ENCODE data around the gene CDC14B. TPM values are rescaled to one million over a fixed set of nuclear protein-coding genes. Genes with fewer than 3 reads are reported as not detected.
"Not testable (repeated sequence)": the region's sequence is repeated elsewhere in the genome, so short reads cannot be mapped to it uniquely, and the experiment has no call there.

The CDC14B gene
- total RNA-seq, 1 donor from 2014 or later, result 7.5 TPM

DNA sequence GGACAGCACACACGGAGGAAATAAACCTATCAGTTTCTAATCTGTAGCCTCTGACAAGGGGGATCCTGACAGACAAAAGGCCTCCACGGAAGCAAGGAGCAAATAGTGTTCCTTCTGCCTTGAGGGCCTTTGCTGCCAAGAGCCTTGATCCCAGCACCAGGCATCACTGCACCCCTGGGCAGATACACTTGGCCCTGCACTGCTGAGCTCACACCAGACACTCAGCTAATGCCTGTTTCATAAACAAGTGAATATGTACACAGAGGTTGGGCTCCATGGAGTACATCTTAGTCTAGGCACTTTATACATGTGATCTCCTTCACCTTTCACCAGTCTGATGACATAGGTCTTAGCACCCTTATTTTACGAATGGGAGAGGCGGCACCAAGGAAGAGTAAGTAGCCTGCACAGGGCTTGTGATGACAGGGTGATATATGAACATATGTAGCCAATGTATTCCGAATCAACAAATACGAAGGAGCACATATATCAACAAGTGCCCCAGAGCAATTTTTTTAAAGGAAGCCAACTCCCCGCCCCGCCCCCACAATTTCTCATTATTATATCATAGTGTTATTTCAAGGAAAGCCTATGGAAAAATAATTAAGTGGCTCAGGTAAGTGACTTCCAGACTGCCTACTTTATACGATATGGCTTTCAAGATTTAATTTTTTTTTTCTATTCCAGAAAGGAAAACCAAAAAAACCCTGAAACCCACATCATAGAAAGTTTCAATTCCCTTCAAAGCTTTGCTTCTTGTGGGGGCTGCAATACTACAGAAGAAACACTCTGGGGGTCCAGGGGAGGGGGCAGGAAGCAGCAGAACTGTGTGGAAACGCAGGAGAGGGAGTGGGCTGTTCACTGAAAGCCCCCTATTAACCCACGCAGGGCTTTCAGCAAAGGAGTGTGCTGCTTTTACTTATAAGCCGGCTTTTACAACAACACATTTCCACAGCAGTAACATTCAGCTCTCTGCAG, 32.0 kb downstream of the CDC14B start:
- DNase-seq (ENCODE audit: low read depth in 2 of 2), result no peak

DNA sequence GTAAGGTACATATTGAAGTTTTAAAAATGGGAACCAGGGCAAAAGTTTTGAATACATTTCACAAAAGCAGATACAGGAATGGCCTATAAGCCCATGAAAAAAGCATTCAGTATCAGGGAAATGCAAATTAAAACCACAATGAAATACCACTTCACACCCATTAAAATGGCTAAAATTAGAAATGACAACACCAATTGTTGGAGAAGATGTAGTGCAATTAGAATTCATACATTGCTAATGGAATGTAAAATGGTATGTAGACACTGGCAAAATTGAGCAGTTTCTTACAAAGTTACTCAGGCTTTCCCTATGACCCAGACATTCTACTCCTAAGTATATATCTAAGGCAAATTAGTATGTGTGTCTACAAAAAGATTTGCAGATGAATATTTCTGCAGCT, 34.2 kb downstream of the CDC14B start:
- no peak for DNase-seq (ENCODE audit: low read depth in 2 of 2)

DNA sequence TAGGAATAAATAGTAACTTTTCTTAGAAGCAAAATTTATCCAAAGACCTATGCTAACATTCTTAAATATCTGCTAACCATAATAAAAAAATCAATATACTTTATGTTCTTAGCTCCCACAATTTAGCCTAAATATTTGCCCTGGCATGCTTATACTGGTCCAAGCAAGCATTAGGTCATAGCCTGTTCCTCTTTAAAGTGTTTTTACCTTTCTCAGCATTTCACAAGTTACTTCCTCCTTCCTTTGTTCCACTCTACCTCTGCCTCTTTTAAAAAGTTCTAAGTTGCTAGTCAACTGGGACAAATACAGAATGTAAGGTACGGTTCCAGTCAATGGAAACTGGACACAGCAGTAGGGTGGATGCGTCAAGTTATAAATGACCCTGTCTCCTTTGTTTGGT, 37.4 kb downstream of the CDC14B start:
- DNase-seq (ENCODE audit: low read depth in 2 of 2), result not testable (repeated sequence)

DNA sequence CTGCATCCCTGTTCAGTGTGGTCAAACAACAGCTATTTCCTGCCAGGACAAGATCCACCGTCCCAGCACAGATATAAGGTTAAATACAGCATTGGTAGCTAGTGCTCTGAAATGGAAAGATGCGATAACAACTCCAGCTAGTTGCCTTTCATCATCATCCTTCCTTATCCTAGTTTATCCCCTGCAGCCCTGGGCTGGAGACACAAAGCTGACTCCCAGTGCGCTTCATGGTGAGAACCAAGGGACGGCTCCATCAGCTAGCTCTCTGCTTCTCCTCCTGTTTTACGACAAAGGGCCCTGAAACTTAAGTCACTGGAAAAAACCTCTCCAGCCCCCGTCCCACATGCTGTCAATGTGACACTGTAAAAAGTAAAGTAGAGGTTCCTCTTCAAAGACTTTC, 37.9 kb downstream of the CDC14B start:
- no peak for DNase-seq (ENCODE audit: low read depth in 2 of 2)

DNA sequence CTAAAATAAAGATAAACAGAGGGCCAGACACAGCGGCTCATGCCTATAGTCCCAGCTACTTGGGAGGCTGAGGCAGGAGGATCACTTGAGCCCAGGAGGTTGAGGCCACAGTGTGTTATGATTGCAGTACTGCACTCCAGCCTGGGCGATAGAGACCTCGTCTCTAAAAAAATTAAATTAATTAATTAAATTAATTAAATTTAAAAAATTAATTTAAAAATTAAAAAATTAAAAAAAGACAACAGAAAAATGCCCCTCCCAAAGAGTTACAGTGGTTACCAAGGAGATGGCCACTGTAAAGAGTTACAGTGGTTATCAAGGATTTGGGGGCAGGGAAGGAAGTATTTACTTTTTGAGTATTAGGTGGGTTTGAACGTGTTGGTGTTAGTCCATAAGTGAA, 38.3 kb downstream of the CDC14B start:
- DNase-seq (ENCODE audit: low read depth in 2 of 2), result no peak

DNA sequence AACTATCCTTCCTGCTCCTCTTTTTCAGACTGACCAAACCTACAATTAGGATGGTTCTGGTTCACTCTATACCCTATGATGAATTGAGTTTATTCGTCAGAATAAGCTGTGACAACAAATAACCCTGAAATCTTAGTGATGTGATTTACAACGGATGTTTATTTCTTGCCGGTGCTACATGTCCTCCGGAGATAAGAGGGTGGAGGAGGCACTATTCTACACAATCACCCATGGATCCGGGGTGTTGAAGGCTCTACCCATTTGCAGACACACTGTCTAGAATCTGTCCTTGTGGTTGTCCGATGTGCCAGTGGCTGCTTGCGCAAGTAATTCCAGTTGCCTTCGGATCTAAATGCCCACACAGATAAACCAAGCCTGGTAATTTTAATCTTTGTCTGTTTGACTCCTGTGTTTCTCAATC, 44.7 kb downstream of the CDC14B start:
- no peak for DNase-seq (ENCODE audit: low read depth in 2 of 2)

DNA sequence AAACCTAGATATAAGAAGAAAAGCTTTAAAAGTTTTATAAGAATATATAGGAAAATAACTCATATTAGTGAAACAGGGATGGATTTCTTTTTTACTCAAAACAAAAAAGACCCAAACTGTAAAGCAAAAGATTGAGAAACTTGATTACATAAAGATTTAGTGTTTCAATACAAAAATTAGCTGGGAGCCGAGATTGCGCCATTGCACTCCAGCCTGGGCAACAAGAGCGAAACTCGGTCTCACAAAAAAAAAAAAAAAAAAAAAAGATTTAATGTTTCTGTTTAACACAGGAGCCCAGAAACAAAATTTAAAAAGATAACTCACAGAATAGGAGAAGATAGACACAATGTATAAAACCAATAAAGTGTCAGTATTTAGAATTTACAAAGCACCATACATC, 45.2 kb downstream of the CDC14B start:
- DNase-seq (ENCODE audit: low read depth in 2 of 2), result no peak

DNA sequence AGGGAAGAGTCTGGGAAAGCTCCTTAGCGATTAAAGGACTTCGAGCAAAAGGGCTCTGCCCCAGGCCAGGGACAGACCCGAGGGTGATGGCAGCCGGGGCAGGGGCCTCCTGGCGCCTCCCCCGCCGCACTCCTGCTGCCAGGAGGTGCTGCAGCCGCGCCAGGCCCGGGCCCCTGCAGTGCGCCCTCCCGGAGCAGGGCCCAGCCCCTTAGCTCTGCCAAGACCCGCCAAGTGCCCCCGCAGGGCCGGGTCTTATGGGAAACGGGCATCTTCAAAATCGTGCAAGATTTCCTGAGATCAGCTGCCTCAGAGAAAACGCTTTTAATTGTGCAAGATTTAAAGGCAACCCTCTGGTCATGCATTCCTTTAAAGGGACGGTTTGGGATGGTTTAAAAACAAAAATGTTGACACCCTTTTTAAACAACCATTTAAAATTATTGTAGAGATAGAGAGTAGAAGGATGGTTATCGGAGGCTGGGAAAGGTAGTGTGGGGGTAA, 52.4 kb downstream of the CDC14B start:
- peak in 1 of 2 donors; percentile 3 for DNase-seq (ENCODE audit: low read depth in 2 of 2)

DNA sequence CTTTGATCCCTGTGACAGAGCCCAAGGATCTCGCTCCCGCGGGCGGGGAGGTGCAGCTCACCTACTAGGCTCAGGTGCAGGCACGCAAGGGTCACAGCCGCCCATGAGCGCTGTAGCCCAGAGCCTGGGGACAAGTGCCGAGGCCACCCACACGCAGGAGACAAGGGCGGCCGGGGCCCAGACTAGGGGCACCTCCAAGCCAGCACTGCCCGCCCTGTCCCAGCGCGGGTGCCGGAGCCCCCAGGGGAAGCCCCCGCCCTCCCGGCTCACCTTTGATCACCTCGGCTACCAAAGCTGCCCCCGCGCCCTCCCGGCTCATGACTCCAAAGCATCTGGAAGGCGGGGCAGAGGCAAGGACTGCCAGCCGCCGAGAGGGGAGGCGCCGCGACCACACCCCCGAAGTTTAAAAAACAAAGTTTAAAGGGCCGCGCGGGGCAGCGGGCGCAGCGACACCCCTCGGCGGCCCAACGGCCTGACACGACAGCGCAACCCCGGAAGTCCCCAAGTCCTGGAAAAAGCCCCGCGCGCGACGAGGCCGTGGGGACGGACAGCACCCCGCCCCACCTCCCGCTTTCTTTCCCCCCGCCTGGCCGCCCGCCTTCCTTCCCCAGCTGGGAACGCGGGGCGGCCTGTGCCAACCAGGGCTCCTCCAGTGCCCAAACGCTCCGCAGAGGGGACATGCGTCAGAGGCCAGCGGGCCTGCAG, 53.0 kb downstream of the CDC14B start:
- peak; percentile 26 to 56 for DNase-seq (ENCODE audit: low read depth in 2 of 2)

DNA sequence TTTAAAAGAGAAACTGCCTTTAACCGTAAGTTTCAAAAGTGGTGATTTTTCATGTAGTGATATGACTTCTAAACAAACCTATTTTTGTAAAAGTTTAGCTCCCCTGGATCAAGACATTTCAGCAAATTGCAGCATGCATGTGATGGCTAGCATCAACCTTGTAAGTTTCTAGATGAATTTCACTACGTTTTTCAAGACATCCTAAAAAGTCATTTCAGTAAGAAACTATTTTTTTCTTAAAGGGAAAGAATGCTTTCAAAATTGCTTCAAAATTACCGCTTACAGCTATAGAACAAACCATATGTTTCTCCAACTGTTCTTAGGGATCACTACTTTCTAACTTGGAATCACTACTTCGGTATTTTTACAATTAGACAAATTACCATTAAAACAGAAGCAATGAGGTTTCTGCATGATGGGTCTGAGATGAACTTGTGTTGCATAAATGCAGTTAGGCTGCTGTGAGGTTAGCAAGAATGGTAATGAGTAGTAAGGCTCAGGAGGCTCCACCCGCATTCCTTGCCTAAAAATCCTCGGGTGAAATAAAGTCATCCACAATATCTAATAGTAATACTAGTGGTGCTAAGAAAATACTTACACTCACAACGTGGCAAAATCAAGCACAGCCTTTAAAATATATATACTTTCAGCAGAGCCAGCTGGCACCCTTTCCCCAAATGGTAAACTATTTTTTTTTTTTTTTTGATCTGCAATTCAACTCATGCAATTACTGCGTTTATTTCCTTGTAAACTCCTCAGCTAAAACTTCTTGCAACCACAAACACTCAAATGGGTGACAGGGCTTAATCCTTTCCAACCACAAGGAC, 53.8 kb downstream of the CDC14B start:
- DNase-seq (ENCODE audit: low read depth in 2 of 2), result no peak

DNA sequence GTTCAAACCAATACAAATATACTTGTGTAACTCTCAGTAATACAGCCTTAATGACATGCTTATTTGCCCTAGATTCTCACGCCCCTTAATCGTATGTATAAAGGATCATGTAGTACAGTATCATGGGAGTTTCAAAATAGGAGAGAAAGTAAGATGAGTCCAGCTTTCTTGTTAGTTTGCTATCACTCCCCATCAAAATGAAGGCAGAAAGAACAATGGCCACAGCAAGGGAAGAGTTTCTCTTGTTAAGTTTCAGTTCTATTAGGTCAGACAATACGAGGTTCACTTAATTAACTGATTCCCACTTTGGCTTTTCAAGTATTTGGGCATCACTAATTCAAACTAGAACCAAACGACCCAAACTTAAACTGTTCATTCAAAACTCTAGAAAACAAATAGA, 55.4 kb downstream of the CDC14B start:
- DNase-seq (ENCODE audit: low read depth in 2 of 2), result no peak

DNA sequence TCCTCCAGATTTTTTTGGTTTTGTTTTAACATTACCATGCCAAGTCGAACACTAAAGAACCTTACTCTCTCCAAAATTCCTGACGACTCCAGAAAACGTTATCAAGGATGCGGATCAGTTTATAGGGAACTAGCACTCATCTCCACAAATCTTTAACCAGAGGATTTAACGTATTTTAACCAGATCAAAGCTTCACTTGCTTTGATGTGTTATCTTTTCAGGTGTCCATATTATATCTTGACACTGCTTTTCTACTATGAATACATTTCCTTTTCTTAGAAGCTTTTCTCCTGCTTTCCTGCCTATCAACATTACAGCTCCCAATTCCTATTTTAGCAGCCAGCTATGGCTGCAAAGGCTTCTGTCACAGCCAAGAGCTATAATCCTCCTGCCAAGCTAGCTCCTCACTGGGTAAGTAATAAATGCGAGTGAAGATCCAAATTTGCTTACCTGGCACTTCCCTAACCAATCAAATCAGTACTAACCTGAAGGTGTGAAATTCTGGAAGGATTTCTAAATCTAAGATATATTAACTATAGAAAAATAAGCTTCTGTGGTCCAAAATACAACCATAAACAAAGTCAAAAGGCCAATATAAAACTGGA, 60.2 kb downstream of the CDC14B start:
- DNase-seq (ENCODE audit: low read depth in 2 of 2), result no peak

DNA sequence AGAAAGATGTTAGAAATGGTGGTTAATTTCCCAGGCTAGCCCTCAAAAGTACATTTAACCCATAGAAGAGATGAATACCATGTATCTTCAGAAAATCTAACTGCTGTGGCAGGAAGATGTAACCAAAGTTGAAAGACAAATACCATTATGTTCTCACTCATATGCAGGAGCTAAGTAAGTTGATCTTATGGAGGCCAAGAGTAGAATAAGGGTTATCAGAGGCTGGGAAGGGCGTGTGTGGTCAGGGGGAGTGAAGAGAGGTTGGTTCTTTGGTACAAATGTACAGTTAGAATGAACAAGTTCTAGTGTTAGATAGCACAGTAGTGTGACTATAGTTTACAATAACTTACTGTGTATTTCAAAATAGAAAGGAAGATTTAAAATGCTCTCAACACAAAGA, 61.7 kb downstream of the CDC14B start:
- DNase-seq (ENCODE audit: low read depth in 2 of 2), result no peak

DNA sequence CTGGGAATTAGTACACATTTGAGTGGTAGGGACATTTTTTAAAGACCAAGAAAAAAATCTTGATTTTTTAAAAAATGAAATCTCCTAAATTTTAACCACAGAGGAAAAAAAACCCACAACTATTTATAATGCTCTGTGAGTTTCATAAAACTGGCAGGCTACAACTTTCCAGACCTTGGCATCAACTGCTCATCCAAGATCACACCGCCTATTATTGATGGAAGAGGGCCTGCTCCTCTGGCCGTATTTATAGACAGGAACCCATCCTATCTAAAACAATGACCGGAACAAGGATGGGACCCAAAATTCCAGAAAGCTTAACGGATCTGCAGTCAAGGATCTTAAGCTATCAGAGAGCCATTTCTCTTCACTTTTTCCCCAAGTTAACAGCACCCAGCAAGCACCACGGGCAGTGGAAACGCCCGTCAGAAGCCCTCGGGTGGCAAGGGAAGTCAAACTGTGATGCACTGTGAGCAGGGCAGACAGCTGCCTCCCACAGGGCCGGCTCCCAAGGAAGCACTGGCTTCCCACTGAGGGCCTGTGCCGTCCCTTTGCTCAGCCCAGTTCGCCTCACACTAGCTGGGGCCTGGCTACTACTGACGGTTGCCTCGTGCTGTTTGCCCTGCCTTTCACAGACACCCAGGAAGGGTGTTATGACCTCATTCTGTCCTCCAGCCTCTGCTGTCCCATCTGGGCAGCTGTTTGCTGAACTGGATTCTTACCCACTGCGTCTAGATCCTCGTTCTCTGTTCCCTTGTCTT, 62.8 kb downstream of the CDC14B start:
- DNase-seq (ENCODE audit: low read depth in 2 of 2), result no peak

DNA sequence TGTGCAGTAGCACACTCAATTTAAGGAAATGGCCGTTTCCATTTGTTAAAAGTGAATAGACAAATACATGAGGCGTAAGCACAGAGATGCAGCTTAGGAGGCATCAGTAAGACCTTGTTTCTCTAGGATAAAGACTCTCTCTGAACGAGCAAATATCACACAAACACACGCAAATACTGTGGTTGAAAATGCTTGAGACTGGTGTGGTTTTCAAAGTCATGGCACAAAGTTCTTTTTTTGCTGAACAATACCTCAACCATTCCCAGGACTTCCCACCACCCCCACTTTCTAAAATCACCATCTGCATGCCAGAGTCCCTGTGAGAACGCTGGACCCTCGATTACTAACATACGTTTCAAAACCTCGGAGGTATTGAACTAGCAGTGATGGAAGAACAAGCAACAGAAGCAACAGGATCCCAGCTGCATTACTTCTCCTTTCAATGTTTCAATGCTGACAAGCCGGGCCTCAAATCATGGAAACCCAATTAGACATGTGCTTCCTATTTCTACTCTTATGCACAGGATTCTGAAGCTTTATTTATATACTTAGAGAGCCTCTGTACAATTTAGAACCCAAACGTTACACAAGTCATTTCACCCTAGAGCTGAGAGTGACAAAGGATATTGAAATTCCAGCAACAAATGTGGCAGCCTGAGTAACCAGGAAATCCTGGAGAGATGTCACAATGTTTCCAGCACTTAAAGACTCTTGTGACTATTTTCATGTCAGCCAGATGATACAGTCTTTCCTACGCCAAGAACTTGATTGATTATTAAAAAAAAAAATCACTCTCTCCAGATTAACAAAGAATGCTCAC, 63.9 kb downstream of the CDC14B start:
- peak; percentile 25 to 34 for DNase-seq (ENCODE audit: low read depth in 2 of 2)

DNA sequence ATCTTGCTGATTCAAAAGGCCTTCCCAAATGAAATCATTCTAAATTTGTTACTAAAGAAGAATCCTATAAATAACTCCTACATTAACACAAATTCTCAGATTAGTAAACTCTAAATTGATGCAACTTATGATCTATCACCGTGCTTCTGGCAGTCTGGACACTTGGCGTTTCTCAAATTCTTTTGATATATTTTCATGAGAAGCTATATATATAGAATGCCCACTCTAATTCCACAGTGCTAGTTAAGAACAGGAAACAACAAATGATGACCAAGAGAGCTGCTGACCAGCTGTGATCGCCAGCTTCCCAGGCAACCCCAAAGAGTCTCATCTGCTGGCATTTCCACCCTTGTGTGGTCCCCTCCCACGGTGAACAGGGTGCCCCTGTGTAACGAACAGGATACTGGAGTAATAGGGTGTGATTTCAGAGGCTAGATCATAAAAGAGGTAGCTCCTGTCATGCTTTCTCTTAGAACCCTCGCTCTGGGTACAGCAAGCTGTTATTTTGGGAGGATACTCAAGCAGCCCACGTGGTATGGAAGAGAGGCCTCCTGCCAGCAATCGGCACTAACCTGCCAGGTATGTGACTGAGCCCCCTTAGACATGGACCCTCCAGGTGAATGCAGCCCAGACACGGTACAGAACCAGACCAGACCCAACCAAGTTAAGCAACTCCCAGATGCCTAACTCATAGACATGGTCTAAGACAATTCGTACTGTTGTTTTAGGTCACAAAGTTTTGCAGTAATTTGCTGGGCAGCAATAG, 64.7 kb downstream of the CDC14B start:
- peak in 1 of 2 donors; percentile 40 for DNase-seq (ENCODE audit: low read depth in 2 of 2)

DNA sequence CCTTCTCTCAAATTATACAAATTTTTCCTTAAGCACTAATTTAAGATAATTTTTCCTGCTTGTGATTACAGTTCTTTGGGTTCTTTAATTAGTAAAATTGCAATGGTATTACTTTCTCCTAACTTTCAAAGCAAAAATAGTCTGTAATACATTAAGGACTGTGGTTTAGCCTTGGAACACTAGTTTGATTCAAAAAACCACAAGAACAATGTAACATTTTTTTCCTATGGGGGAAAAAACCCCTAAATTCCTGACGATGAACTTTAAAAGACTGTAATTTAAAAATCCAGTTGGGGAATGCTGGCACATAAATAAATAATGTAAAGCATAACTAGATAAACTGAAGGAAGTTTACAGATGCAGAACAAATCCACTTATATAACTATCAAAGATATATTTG, 65.3 kb downstream of the CDC14B start:
- DNase-seq (ENCODE audit: low read depth in 2 of 2), result no peak

DNA sequence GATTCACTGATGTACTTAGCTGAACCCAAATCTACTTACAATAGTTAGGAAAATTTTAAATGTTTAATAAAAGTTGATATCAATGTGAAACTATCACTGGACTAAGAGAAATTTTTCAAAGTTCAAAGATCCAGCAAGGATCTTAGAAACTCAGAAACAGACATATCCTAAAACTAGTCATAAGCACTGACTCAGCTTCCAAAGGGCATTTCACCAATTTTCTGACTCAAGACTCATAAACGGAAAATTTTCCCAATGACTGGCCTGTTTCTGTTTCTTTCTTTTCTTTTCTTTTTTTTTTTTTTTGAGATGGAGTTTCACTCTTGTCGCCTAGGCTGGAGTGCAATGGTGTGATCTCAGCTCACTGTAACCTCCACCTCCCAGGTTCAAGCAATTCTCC, 66.6 kb downstream of the CDC14B start:
- DNase-seq (ENCODE audit: low read depth in 2 of 2), result peak in 1 of 2 donors; percentile 47

DNA sequence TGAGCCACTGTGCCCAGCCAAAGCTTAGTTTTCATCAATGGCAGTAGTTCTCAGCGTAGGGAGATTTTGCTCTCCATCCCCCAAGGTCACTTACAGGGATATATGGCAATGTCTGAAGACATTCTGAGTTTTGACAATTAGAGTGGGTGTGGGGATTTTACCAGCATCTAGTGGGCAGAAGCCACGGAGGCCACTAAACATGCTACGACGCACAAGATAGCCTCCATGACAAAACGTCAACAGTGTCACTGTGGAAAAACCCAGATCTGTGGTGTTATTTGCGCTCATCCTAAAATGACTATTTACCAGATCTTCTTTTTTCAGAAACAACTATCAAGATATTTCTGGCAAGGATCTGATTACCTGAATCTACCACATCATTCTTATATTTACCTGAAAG, 68.2 kb downstream of the CDC14B start:
- DNase-seq (ENCODE audit: low read depth in 2 of 2), result no peak
